K562 (cell line): Measurements from ENCODE around the gene VEGFA. TPM values are rescaled to one million over a fixed set of nuclear protein-coding genes. Genes with fewer than 3 reads are reported as not detected.

ENCODE experiments used
- CBFB ChIP-seq: sonication (generic); formaldehyde crosslinking; IDR thresholded peaks from 2 replicates; pipeline ENCODE4 v1.4.0; 2020; ENCODE audit warnings: mild to moderate bottlenecking, missing genetic modification reagents
- EP400 ChIP-seq: fragments of 450-650 bp; IDR thresholded peaks from 2 replicates; pipeline ENCODE4 v1.6.1; 2017; ENCODE audit warnings: antibody characterized with exemption, mild to moderate bottlenecking, moderate library complexity
- FUS ChIP-seq: fragments of 200-400 bp; formaldehyde crosslinking; optimal IDR thresholded peaks from 2 replicates; pipeline ENCODE3; 2017; ENCODE audit warnings: low read depth, low read length
- GTF2F1 ChIP-seq: IDR thresholded peaks from 2 replicates; pipeline ENCODE4 v1.6.1; 2011; ENCODE audit warnings: low read depth, low read length, improper control_type of control experiment
- MAZ ChIP-seq, 2 experiments: fragments of 450-650 bp in 1 of 2; sonication (generic) in 1 of 2; formaldehyde crosslinking; IDR thresholded peaks in 1 of 2; conservative IDR thresholded peaks in 1 of 2; 2 replicates each; pipeline versions ENCODE4 v1.4.0 to v1.5.0; 2020; ENCODE audit warnings: mild to moderate bottlenecking in 1 of 2, missing genetic modification reagents in 1 of 2
- MYC ChIP-seq, 2 experiments: fragments of 250-450 bp in 1 of 2; sonication (Bioruptor Pico) in 1 of 2; IDR thresholded peaks; 2 replicates each; pipeline versions ENCODE4 v1.5.1 to v1.6.1; 2012 to 2021; ENCODE audit warnings: low read depth in 2 of 2, borderline replicate concordance in 1 of 2, improper control_type of control experiment in 1 of 2, low read length in 1 of 2, mild to moderate bottlenecking in 1 of 2, moderate library complexity in 1 of 2
- POLR2AphosphoS5 ChIP-seq: IDR thresholded peaks from 2 replicates; pipeline ENCODE4 v1.6.1; 2011; ENCODE audit warnings: mild to moderate bottlenecking, low read depth, low read length, moderate library complexity; ENCODE audit not compliant: control insufficient read depth, insufficient read depth
- POLR2G ChIP-seq: fragments of 200-400 bp; formaldehyde crosslinking; IDR thresholded peaks from 2 replicates; pipeline ENCODE4 v1.6.1; 2017; ENCODE audit warnings: low read depth, mild to moderate bottlenecking, antibody characterized with exemption, low read length, moderate library complexity
- SIN3A ChIP-seq, 2 experiments: fragments of 150-350 bp in 1 of 2; IDR thresholded peaks; 2 replicates each; pipeline ENCODE4 v1.6.1; 2011 to 2016; ENCODE audit warnings: borderline replicate concordance in 2 of 2, low read depth in 2 of 2, low read length in 2 of 2, mild to moderate bottlenecking in 2 of 2, moderate library complexity in 2 of 2; ENCODE audit not compliant: control insufficient read depth in 1 of 2
- SMARCE1 ChIP-seq: fragments of 450-650 bp; IDR thresholded peaks from 2 replicates; pipeline ENCODE4 v1.7.1; 2016; ENCODE audit warnings: mild to moderate bottlenecking
- SOX6 ChIP-seq: fragments of 450-650 bp; IDR thresholded peaks from 2 replicates; pipeline ENCODE4 v1.6.1; 2014; ENCODE audit warnings: mild to moderate bottlenecking
- TAF15 ChIP-seq: fragments of 200-400 bp; formaldehyde crosslinking; IDR thresholded peaks from 2 replicates; pipeline ENCODE4 v1.6.1; 2017; ENCODE audit warnings: mild to moderate bottlenecking, low read depth, low read length, moderate library complexity
- ZC3H4 ChIP-seq: sonication (generic); formaldehyde crosslinking; IDR thresholded peaks from 2 replicates; pipeline ENCODE4 v1.9.0; 2021; ENCODE audit warnings: missing genetic modification reagents, borderline replicate concordance
- polyA plus RNA-seq, 8 experiments: library from polyadenylated mRNA; depleted of rRNA in 4 of 8; stranded (reverse) in 5 of 8; unstranded in 3 of 8; fragments of >200 nt; fragmentation: Nextera tagmentation in 2 of 8; fragmentation: Illumina TruSeq in 1 of 8; extraction: Ambion mirVana in 2 of 8; extraction: Trizol in 1 of 8; gene quantifications; 2 replicates each; pipeline versions ENCODE4 v1.2.1 to v1.2.3, GENCODE V29; 2011 to 2014; ENCODE audit warnings: inconsistent platforms in 1 of 8, missing spikeins in 1 of 8
- total RNA-seq, 7 experiments: library from RNA; depleted of rRNA in 6 of 7; stranded (reverse); fragments of >200 nt in 6 of 7; fragmentation: Illumina TruSeq in 2 of 7; extraction: Trizol in 2 of 7; gene quantifications; 2 replicates each; pipeline versions ENCODE4 v1.2.1 to v1.2.3, GENCODE V29; 2011 to 2021; ENCODE audit warnings: low replicate concordance in 1 of 7
- TF ChIP-seq, protein P1 (sequence below): sonication (generic); formaldehyde crosslinking; IDR thresholded peaks from 2 replicates; pipeline ENCODE4 v1.9.0; 2022; ENCODE audit warnings: mild to moderate bottlenecking, missing genetic modification reagents
- TF ChIP-seq, protein P2 (sequence below): sonication (generic); formaldehyde crosslinking; IDR thresholded peaks from 2 replicates; pipeline ENCODE4 v1.8.0; 2023; ENCODE audit warnings: mild to moderate bottlenecking, missing genetic modification reagents
- TF ChIP-seq, protein P3 (sequence below): sonication (generic); formaldehyde crosslinking; IDR thresholded peaks from 2 replicates; pipeline ENCODE4 v1.8.0; 2022; ENCODE audit warnings: mild to moderate bottlenecking, missing genetic modification reagents

The VEGFA gene
- total and polyA plus RNA-seq, 9 of the 15 experiments (the other 6 are each of a cell fraction or from before 2014, with no cell fraction given) = 14.0 to 271 (median 124) TPM

DNA sequence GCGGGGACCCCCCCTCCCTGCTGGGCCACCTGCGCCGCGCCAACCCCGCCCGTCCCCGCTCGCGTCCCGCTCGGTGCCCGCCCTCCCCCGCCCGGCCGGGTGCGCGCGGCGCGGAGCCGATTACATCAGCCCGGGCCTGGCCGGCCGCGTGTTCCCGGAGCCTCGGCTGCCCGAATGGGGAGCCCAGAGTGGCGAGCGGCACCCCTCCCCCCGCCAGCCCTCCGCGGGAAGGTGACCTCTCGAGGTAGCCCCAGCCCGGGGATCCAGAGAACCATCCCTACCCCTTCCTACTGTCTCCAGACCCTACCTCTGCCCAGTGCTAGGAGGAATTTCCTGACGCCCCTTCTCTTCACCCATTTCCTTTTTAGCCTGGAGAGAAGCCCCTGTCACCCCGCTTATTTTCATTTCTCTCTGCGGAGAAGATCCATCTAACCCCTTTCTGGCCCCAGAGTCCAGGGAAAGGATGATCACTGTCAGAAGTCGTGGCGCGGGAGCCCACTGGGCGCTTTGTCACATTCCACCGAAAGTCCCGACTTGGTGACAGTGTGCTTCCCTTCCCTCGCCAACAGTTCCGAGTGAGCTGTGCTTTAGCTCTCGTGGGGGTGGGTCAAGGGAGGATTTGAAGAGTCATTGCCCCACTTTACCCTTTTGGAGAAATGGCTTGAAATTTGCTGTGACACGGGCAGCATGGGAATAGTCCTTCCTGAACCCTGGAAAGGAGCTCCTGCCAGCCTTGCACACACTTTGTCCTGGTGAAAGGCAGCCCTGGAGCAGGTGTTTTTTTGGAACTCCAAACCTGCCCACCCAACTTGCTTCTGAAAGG lies 2.1 kb downstream of the VEGFA start (continued):
- TF ChIP-seq SOX6 (0 out of 2 replicates have a peak, but pooled peaks have one; percentile 17), MYC (IDR thresholded peaks at IDR 0.05; ENCODE audit: low read depth, low read length) (peak; percentile 100), MYC (CRISPR knock-in tag; IDR thresholded peaks at IDR 0.05; ENCODE audit: borderline replicate concordance, low read depth) (peak; percentile 94), MAZ (CRISPR knock-in tag; conservative IDR thresholded peaks at IDR 0.05 in 1 of 2, IDR thresholded peaks at IDR 0.05 in 1 of 2) (peak in 1 of 2 experiments; percentile 52; a peak in 2 of 4 replicates), FUS (no peak), CBFB (CRISPR knock-in tag) (0 out of 2 replicates have a peak, but pooled peaks have one; percentile 32), GTF2F1 (no peak), TAF15 (no peak), POLR2AphosphoS5 (peak; percentile 13; the same call in 1 of the 2 replicates), EP400 (peak; percentile 98), POLR2G (peak; percentile 7), SMARCE1 (0 out of 2 replicates have a peak, but pooled peaks have one; percentile 16), SIN3A (IDR thresholded peaks at IDR 0.05; ENCODE audit: borderline replicate concordance in 2 of 2, control insufficient read depth in 1 of 2, low read depth in 2 of 2, low read length in 2 of 2) (peak in 1 of 2 experiments; percentile 39; a peak in 1 of 4 replicates), ZC3H4 (CRISPR knock-in tag) (peak; percentile 46; the same call in 1 of the 2 replicates)
- TF ChIP-seq, protein P1, sequence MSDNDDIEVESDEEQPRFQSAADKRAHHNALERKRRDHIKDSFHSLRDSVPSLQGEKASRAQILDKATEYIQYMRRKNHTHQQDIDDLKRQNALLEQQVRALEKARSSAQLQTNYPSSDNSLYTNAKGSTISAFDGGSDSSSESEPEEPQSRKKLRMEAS (CRISPR knock-in tag) = peak; percentile 78
- TF ChIP-seq, protein P2, sequence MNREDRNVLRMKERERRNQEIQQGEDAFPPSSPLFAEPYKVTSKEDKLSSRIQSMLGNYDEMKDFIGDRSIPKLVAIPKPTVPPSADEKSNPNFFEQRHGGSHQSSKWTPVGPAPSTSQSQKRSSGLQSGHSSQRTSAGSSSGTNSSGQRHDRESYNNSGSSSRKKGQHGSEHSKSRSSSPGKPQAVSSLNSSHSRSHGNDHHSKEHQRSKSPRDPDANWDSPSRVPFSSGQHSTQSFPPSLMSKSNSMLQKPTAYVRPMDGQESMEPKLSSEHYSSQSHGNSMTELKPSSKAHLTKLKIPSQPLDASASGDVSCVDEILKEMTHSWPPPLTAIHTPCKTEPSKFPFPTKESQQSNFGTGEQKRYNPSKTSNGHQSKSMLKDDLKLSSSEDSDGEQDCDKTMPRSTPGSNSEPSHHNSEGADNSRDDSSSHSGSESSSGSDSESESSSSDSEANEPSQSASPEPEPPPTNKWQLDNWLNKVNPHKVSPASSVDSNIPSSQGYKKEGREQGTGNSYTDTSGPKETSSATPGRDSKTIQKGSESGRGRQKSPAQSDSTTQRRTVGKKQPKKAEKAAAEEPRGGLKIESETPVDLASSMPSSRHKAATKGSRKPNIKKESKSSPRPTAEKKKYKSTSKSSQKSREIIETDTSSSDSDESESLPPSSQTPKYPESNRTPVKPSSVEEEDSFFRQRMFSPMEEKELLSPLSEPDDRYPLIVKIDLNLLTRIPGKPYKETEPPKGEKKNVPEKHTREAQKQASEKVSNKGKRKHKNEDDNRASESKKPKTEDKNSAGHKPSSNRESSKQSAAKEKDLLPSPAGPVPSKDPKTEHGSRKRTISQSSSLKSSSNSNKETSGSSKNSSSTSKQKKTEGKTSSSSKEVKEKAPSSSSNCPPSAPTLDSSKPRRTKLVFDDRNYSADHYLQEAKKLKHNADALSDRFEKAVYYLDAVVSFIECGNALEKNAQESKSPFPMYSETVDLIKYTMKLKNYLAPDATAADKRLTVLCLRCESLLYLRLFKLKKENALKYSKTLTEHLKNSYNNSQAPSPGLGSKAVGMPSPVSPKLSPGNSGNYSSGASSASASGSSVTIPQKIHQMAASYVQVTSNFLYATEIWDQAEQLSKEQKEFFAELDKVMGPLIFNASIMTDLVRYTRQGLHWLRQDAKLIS (CRISPR knock-in tag) = 0 out of 2 replicates have a peak, but pooled peaks have one; percentile 17
- TF ChIP-seq, protein P3, sequence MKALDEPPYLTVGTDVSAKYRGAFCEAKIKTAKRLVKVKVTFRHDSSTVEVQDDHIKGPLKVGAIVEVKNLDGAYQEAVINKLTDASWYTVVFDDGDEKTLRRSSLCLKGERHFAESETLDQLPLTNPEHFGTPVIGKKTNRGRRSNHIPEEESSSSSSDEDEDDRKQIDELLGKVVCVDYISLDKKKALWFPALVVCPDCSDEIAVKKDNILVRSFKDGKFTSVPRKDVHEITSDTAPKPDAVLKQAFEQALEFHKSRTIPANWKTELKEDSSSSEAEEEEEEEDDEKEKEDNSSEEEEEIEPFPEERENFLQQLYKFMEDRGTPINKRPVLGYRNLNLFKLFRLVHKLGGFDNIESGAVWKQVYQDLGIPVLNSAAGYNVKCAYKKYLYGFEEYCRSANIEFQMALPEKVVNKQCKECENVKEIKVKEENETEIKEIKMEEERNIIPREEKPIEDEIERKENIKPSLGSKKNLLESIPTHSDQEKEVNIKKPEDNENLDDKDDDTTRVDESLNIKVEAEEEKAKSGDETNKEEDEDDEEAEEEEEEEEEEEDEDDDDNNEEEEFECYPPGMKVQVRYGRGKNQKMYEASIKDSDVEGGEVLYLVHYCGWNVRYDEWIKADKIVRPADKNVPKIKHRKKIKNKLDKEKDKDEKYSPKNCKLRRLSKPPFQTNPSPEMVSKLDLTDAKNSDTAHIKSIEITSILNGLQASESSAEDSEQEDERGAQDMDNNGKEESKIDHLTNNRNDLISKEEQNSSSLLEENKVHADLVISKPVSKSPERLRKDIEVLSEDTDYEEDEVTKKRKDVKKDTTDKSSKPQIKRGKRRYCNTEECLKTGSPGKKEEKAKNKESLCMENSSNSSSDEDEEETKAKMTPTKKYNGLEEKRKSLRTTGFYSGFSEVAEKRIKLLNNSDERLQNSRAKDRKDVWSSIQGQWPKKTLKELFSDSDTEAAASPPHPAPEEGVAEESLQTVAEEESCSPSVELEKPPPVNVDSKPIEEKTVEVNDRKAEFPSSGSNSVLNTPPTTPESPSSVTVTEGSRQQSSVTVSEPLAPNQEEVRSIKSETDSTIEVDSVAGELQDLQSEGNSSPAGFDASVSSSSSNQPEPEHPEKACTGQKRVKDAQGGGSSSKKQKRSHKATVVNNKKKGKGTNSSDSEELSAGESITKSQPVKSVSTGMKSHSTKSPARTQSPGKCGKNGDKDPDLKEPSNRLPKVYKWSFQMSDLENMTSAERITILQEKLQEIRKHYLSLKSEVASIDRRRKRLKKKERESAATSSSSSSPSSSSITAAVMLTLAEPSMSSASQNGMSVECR (CRISPR knock-in tag) = peak; percentile 75
